Neuronal stem cell (in vitro differentiated cells): ENCODE results near the gene ZXDC.
A peak's percentile ranks its signal among the peaks of the same experiment; 100 is the strongest.

Experiments
- DNase-seq: peaks from one replicate; pipeline ENCODE4 v3.0.0-alpha.2; 2013; ENCODE audit warnings: low spot score
- H2AFZ ChIP-seq: one replicate; pipeline ENCODE4 v1.6.1; 2013; ENCODE audit warnings: mild to moderate bottlenecking, low read length, inconsistent platforms
- H2AK5ac ChIP-seq: 2 replicates; pipeline ENCODE4 v1.6.1; 2013; ENCODE audit warnings: low read depth, mild to moderate bottlenecking, inconsistent platforms, low read length, moderate library complexity, mixed read lengths
- H2BK120ac ChIP-seq: 2 replicates; pipeline ENCODE4 v1.6.1; 2013; ENCODE audit warnings: low read depth, mild to moderate bottlenecking, inconsistent platforms, low read length, moderate library complexity, mixed read lengths
- H2BK12ac ChIP-seq: one replicate; pipeline ENCODE4 v1.6.1; 2013; ENCODE audit warnings: low read length, inconsistent platforms
- H2BK15ac ChIP-seq: 2 replicates; pipeline ENCODE4 v1.6.1; 2013; ENCODE audit warnings: mild to moderate bottlenecking, low read length, inconsistent platforms, mixed read lengths
- H2BK5ac ChIP-seq: one replicate; pipeline ENCODE4 v1.6.1; 2013; ENCODE audit warnings: inconsistent platforms, mild to moderate bottlenecking, low read length, moderate library complexity
- H3K14ac ChIP-seq: one replicate; pipeline ENCODE4 v1.6.1; 2013; ENCODE audit warnings: low read length, inconsistent platforms
- H3K18ac ChIP-seq: 2 replicates; pipeline ENCODE4 v1.6.1; 2013; ENCODE audit warnings: low read length, inconsistent platforms
- H3K23ac ChIP-seq: 2 replicates; pipeline ENCODE4 v1.6.1; 2013; ENCODE audit warnings: low read depth, mild to moderate bottlenecking, mixed read lengths, low read length, inconsistent platforms; ENCODE audit not compliant: poor library complexity
- H3K27ac ChIP-seq: replicated peaks from 3 replicates; pipeline ENCODE4 v1.5.1; 2013; ENCODE audit warnings: low read length, inconsistent platforms
- H3K27me3 ChIP-seq, 3 experiments: 2 replicates each; pipeline ENCODE4 v1.6.1; 2013; ENCODE audit warnings: low read length in 3 of 3, mild to moderate bottlenecking in 2 of 3, inconsistent platforms in 1 of 3, low read depth in 1 of 3, mixed read lengths in 1 of 3, moderate library complexity in 1 of 3; ENCODE audit not compliant: control insufficient read depth in 3 of 3, insufficient read depth in 3 of 3
- H3K36me3 ChIP-seq, 2 donors: replicated peaks in 1 of 2; 2 replicates each; pipeline ENCODE4 v1.6.1; 2013; ENCODE audit warnings: low read length in 2 of 2; ENCODE audit not compliant: control insufficient read depth in 2 of 2, insufficient read depth in 2 of 2
- H3K4ac ChIP-seq: 2 replicates; pipeline ENCODE4 v1.6.1; 2013; ENCODE audit warnings: inconsistent platforms, mild to moderate bottlenecking, low read length, moderate library complexity
- H3K4me1 ChIP-seq, 2 donors: 1 replicate in 1 of 2; 2 replicates in 1 of 2; pipeline ENCODE4 v1.6.1; 2013; ENCODE audit warnings: low read length in 2 of 2, low read depth in 1 of 2; ENCODE audit not compliant: control insufficient read depth in 2 of 2, insufficient read depth in 1 of 2
- H3K4me2 ChIP-seq: one replicate; pipeline ENCODE4 v1.6.1; 2013; ENCODE audit warnings: mild to moderate bottlenecking, low read length, inconsistent platforms; ENCODE audit not compliant: insufficient read depth, poor library complexity, severe bottlenecking
- H3K4me3 ChIP-seq, 2 donors: 2 replicates each; pipeline ENCODE4 v1.5.1; 2013; ENCODE audit warnings: low read length in 2 of 2, mild to moderate bottlenecking in 2 of 2, inconsistent platforms in 1 of 2, moderate library complexity in 1 of 2
- H3K79me1 ChIP-seq: one replicate; pipeline ENCODE4 v1.6.1; 2013; ENCODE audit warnings: low read depth, mild to moderate bottlenecking, inconsistent platforms, low read length, moderate library complexity
- H3K9ac ChIP-seq: one replicate; pipeline ENCODE4 v1.6.1; 2013; ENCODE audit warnings: mild to moderate bottlenecking, low read depth, low read length, inconsistent platforms; ENCODE audit not compliant: poor library complexity
- H3K9me3 ChIP-seq, 2 donors: replicated peaks in 1 of 2; 2 replicates each; pipeline versions ENCODE3 to v1.6.1; 2013; ENCODE audit warnings: low read length in 2 of 2, mild to moderate bottlenecking in 2 of 2, inconsistent platforms in 1 of 2, low read depth in 1 of 2, mixed read lengths in 1 of 2, moderate library complexity in 1 of 2; ENCODE audit not compliant: control insufficient read depth in 2 of 2, insufficient read depth in 1 of 2
- H4K8ac ChIP-seq: one replicate; pipeline ENCODE4 v1.6.1; 2013; ENCODE audit warnings: low read depth, mild to moderate bottlenecking, inconsistent platforms, low read length, moderate library complexity
- H4K91ac ChIP-seq: one replicate; pipeline ENCODE4 v1.6.1; 2013; ENCODE audit warnings: low read length, low read depth, mild to moderate bottlenecking, inconsistent platforms; ENCODE audit not compliant: poor library complexity
- WGBS, 2 donors: extraction: QIAGEN DNeasy Blood & Tissue Kit; methylation state at CpG; one replicate each; pipeline ENCODE4 v1.1.7; 2013; ENCODE audit warnings: missing lambda C conversion rate in 2 of 2, mixed read lengths in 1 of 2; ENCODE audit not compliant: insufficient read length in 2 of 2, insufficient replicate concordance in 1 of 2; ENCODE audit errors: extremely low coverage in 2 of 2; 5-methylcytosine and 5-hydroxymethylcytosine counted together

The ZXDC gene

GRCh38 chr3:126510308-126510910, 34.7 kb upstream of the ZXDC start:
- peaks cover 0 to 8% of the 10 kb centered on the region in 2 donors for H3K4me1 ChIP-seq
- no CpG with 5 or more reads among the region's 22 CpGs for WGBS, 2 donors
- no peak overlapping the region for H3K27ac ChIP-seq
- DNase-seq = no peak
- no peaks in the 10 kb centered on the region for H3K9me3 ChIP-seq
- peak overlapping the region; percentile 29 for H2AFZ ChIP-seq
- no peak overlapping the region for H3K4me3 ChIP-seq
- H2BK15ac ChIP-seq = no peak overlapping the region
- no peaks in the 10 kb centered on the region for H3K79me1 ChIP-seq
- no peak overlapping the region for H2BK120ac ChIP-seq
- H3K4me2 ChIP-seq = no peak overlapping the region
- no peaks in the 10 kb centered on the region for H3K36me3 ChIP-seq
- H3K4ac ChIP-seq = no peak overlapping the region
- H3K18ac ChIP-seq = peak overlapping the region; percentile 36
- no peak overlapping the region for H2BK12ac ChIP-seq
- peak overlapping the region; percentile 9 for H2AK5ac ChIP-seq
- H2BK5ac ChIP-seq = no peak overlapping the region
- H4K8ac ChIP-seq = no peak overlapping the region
- no peak overlapping the region for H3K23ac ChIP-seq
- H4K91ac ChIP-seq = no peak overlapping the region
- peak overlapping the region; percentile 22 for H3K14ac ChIP-seq
- H3K9ac ChIP-seq = no peak overlapping the region
- H3K27me3 ChIP-seq = peaks cover 0 to 51% (median 0%) of the 10 kb centered on the region in 3 experiments

GRCh38 chr3:126509597-126510307, 34.1 kb upstream of the ZXDC start:
- no peak overlapping the region for H4K8ac ChIP-seq
- H3K4me2 ChIP-seq = no peak overlapping the region
- no peaks in the 10 kb centered on the region for H3K79me1 ChIP-seq
- no peak overlapping the region for H3K4ac ChIP-seq
- H2AK5ac ChIP-seq = peak overlapping the region; percentile 42
- no peaks in the 10 kb centered on the region for H3K36me3 ChIP-seq
- DNase-seq = no peak
- no peak overlapping the region for H3K9ac ChIP-seq
- no peak overlapping the region for H3K27ac ChIP-seq
- H3K27me3 ChIP-seq = peaks cover 0 to 49% (median 0%) of the 10 kb centered on the region in 3 experiments
- peak overlapping the region; percentile 31 for H3K23ac ChIP-seq
- no peak overlapping the region for H2BK5ac ChIP-seq
- H3K4me1 ChIP-seq = peaks cover 0 to 8% of the 10 kb centered on the region in 2 donors
- H3K14ac ChIP-seq = no peak overlapping the region
- H2BK120ac ChIP-seq = no peak overlapping the region
- no peak overlapping the region for H2BK12ac ChIP-seq
- H2AFZ ChIP-seq = no peak overlapping the region
- peak overlapping the region; percentile 72 for H2BK15ac ChIP-seq
- WGBS, 2 donors = no CpG with 5 or more reads among the region's 18 CpGs
- peak overlapping the region; percentile 58 for H4K91ac ChIP-seq
- no peak overlapping the region for H3K4me3 ChIP-seq
- no peaks in the 10 kb centered on the region for H3K9me3 ChIP-seq
- H3K18ac ChIP-seq = peak overlapping the region; percentile 22

- no peaks in the 10 kb centered on the region for H3K36me3 ChIP-seq
- no peak overlapping the region for H3K14ac ChIP-seq
- DNase-seq = no peak
- no peak overlapping the region for H2AK5ac ChIP-seq
- no peak overlapping the region for H2AFZ ChIP-seq
- H2BK12ac ChIP-seq = no peak overlapping the region
- H3K9ac ChIP-seq = no peak overlapping the region
- no peak overlapping the region for H3K4ac ChIP-seq
- no peak overlapping the region for H3K4me3 ChIP-seq
- H4K91ac ChIP-seq = no peak overlapping the region
- peaks cover 0 to 2% of the 10 kb centered on the region in 2 donors for H3K4me1 ChIP-seq
- H2BK120ac ChIP-seq = no peak overlapping the region
- H3K18ac ChIP-seq = no peak overlapping the region
- H2BK5ac ChIP-seq = no peak overlapping the region
- H3K27ac ChIP-seq = no peak overlapping the region
- H3K27me3 ChIP-seq = peaks cover 0 to 41% (median 0%) of the 10 kb centered on the region in 3 experiments
- no peak overlapping the region for H3K23ac ChIP-seq
- no CpG with 5 or more reads among the region's 4 CpGs for WGBS, 2 donors
- no peaks in the 10 kb centered on the region for H3K9me3 ChIP-seq
- no peak overlapping the region for H3K4me2 ChIP-seq
- no peak overlapping the region for H2BK15ac ChIP-seq
- no peaks in the 10 kb centered on the region for H3K79me1 ChIP-seq
- H4K8ac ChIP-seq = no peak overlapping the region
Observed at GRCh38 chr3:126508564-126508964, 32.9 kb upstream of the ZXDC start.

- no peak overlapping the region for H2BK15ac ChIP-seq
- no peak overlapping the region for H2BK5ac ChIP-seq
- H3K9ac ChIP-seq = no peak overlapping the region
- no CpG with 5 or more reads among the region's 9 CpGs for WGBS, 2 donors
- H3K79me1 ChIP-seq = no peaks in the 10 kb centered on the region
- H4K8ac ChIP-seq = no peak overlapping the region
- H3K4me1 ChIP-seq = peaks cover 0 to 2% of the 10 kb centered on the region in 2 donors
- no peaks in the 10 kb centered on the region for H3K9me3 ChIP-seq
- no peaks in the 10 kb centered on the region for H3K36me3 ChIP-seq
- H3K14ac ChIP-seq = peak overlapping the region; percentile 59
- no peak overlapping the region for H2BK12ac ChIP-seq
- no peak overlapping the region for H2BK120ac ChIP-seq
- no peak overlapping the region for H3K27ac ChIP-seq
- no peak overlapping the region for H3K18ac ChIP-seq
- DNase-seq = no peak
- no peak overlapping the region for H3K4me2 ChIP-seq
- no peak overlapping the region for H2AFZ ChIP-seq
- H2AK5ac ChIP-seq = no peak overlapping the region
- H3K23ac ChIP-seq = no peak overlapping the region
- H3K4me3 ChIP-seq = no peak overlapping the region
- H3K4ac ChIP-seq = no peak overlapping the region
- H4K91ac ChIP-seq = no peak overlapping the region
- peaks cover 0 to 34% (median 0%) of the 10 kb centered on the region in 3 experiments for H3K27me3 ChIP-seq
Observed at GRCh38 chr3:126507886-126508285, 32.2 kb upstream of the ZXDC start.
